Activated CD8-positive, alpha-beta memory T cell treated with anti-CD3 and anti-CD28 coated beads, Interleukin-2, amount 10 ng/mL, durations not matched to agents 7 days and 5 days (primary cell): Measurements from ENCODE around the gene CFAP99. TPM values are rescaled to one million over a fixed set of nuclear protein-coding genes. Genes with fewer than 3 reads are reported as not detected.

ENCODE experiments used
- ATAC-seq: fragments of 150-1000 bp; cut with Tn5 transposase; one replicate; pipeline ENCODE4 v1.10.0; 2021; ENCODE audit warnings: moderate library complexity
- CTCF ChIA-PET: fragments of 350-600 bp; sonication (Branson Sonifier 250); formaldehyde crosslinking; loops from one replicate; lab custom pipeline; 2021; ENCODE audit warnings: antibody characterized with exemption; lab: Charles Lee
- DNase-seq: peaks from one replicate; pipeline ENCODE4 v3.0.0-alpha.2; 2020
- H3K27ac Mint-ChIP-seq: one replicate; pipeline ENCODE4 v1.8.0; 2021; ENCODE audit warnings: mild to moderate bottlenecking, mixed read lengths
- H3K27me3 Mint-ChIP-seq: one replicate; pipeline ENCODE4 v1.8.0; 2021; ENCODE audit warnings: mixed read lengths
- H3K36me3 Mint-ChIP-seq: one replicate; pipeline ENCODE4 v1.8.0; 2021; ENCODE audit warnings: mild to moderate bottlenecking, mixed read lengths
- H3K4me1 Mint-ChIP-seq: one replicate; pipeline ENCODE4 v1.8.0; 2021; ENCODE audit warnings: mixed read lengths
- H3K4me3 Mint-ChIP-seq: one replicate; pipeline ENCODE4 v1.8.0; 2021; ENCODE audit warnings: mild to moderate bottlenecking, moderate library complexity, mixed read lengths
- H3K9me3 Mint-ChIP-seq: one replicate; pipeline ENCODE4 v1.8.0; 2022; ENCODE audit warnings: low read depth, mixed read lengths
- total RNA-seq, 2 experiments: library from RNA; stranded (reverse); gene quantifications; one replicate each; pipeline ENCODE4 v1.2.3, GENCODE V29; 2021

Gene CFAP99
- total RNA-seq, 2 experiments from 2014 or later: not detected

- DNase-seq (peak; percentile 88), ATAC-seq (peak; percentile 61)
- H3K36me3 Mint-ChIP-seq: peaks cover 45% of the 10 kb centered on the region
- H3K27me3 Mint-ChIP-seq: no peaks in the 10 kb centered on the region
- H3K4me1 Mint-ChIP-seq: peaks cover 46% of the 10 kb centered on the region
- H3K4me3 Mint-ChIP-seq: peak overlapping the region; percentile 93
- CTCF ChIA-PET: interaction anchor here (0.8 to 2.2 kb wide), 15 partner anchors 11 to 249 kb away, joined by 3 to 14 read pairs (median 4); partner anchors contain the start of genes CFAP99, FAM193A, HAUS3 and POLN
- H3K9me3 Mint-ChIP-seq: no peaks in the 10 kb centered on the region
- peak overlapping the region; percentile 98 for H3K27ac Mint-ChIP-seq
These were observed 50.6 kb downstream of the CFAP99 start for GRCh38 chr4:2469192-2469984.

GRCh38 chr4:2470791-2471190 is 52.0 kb downstream of the CFAP99 start:
- no peak for ATAC-seq
- peaks cover 50% of the 10 kb centered on the region for H3K4me1 Mint-ChIP-seq
- DNase-seq: no peak
- no peaks in the 10 kb centered on the region for H3K9me3 Mint-ChIP-seq
- peak overlapping the region; percentile 98 for H3K27ac Mint-ChIP-seq
- no peaks in the 10 kb centered on the region for H3K27me3 Mint-ChIP-seq
- peak overlapping the region; percentile 93 for H3K4me3 Mint-ChIP-seq
- CTCF ChIA-PET: interaction anchor here (0.7 to 2.2 kb wide), 4 partner anchors 15 to 250 kb away, joined by 4 to 12 read pairs (median 4); partner anchors contain the start of gene FAM193A
- H3K36me3 Mint-ChIP-seq: peaks cover 50% of the 10 kb centered on the region

- Mint-ChIP-seq H3K27me3 (no peaks in the 10 kb centered on the region), H3K4me3 (no peak overlapping the region), H3K4me1 (peaks cover 52% of the 10 kb centered on the region), H3K27ac (no peak overlapping the region), H3K9me3 (no peaks in the 10 kb centered on the region), H3K36me3 (peaks cover 57% of the 10 kb centered on the region)
- ATAC-seq (no peak), DNase-seq (no peak)
- CTCF ChIA-PET: interaction anchor here (1.4 to 1.7 kb wide), 2 partner anchors 10 kb away, joined by 4 read pairs; no protein-coding TSS in a partner anchor
These were observed 53.4 kb downstream of the CFAP99 start for GRCh38 chr4:2472187-2472586.

DNA sequence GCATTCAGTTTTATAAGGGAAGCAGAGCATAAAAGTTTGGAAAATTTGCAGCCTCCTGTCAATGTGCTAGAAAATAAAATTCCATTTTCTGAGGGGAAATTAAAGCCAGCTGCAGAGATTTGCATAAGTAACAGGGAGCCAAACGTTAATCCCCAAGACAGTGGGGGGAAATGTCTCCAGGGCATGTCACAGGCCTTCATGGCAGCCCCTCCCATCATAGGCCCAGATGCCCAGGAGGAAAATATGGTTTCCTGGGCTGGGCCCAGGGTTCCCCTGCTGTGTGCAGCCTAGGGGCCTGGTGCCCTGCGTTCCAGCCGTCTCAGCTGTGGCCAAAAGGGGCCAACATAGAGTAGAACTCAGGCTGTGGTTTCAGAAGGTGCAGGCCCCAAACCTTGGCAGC is 59.5 kb downstream of the CFAP99 start:
- H3K27me3 Mint-ChIP-seq: no peaks in the 10 kb centered on the region
- CTCF ChIA-PET: no interaction called here
- ATAC-seq: no peak
- H3K9me3 Mint-ChIP-seq: no peaks in the 10 kb centered on the region
- peaks cover 71% of the 10 kb centered on the region for H3K4me1 Mint-ChIP-seq
- H3K27ac Mint-ChIP-seq: no peak overlapping the region
- H3K36me3 Mint-ChIP-seq: peaks cover 34% of the 10 kb centered on the region
- DNase-seq: no peak
- no peak overlapping the region for H3K4me3 Mint-ChIP-seq

- DNase-seq: no peak
- ATAC-seq: no peak
- peaks cover 86% of the 10 kb centered on the region for H3K4me1 Mint-ChIP-seq
- H3K4me3 Mint-ChIP-seq: no peak overlapping the region
- H3K9me3 Mint-ChIP-seq: no peaks in the 10 kb centered on the region
- H3K36me3 Mint-ChIP-seq: peaks cover 32% of the 10 kb centered on the region
- CTCF ChIA-PET: interaction anchor here (1.3 kb wide), 1 partner anchor 12 kb away, joined by 5 read pairs; the partner anchor contains the start of gene RNF4
- no peak overlapping the region for H3K27ac Mint-ChIP-seq
- H3K27me3 Mint-ChIP-seq: no peaks in the 10 kb centered on the region
These were observed 61.9 kb downstream of the CFAP99 start for GRCh38 chr4:2480649-2481048.

DNA sequence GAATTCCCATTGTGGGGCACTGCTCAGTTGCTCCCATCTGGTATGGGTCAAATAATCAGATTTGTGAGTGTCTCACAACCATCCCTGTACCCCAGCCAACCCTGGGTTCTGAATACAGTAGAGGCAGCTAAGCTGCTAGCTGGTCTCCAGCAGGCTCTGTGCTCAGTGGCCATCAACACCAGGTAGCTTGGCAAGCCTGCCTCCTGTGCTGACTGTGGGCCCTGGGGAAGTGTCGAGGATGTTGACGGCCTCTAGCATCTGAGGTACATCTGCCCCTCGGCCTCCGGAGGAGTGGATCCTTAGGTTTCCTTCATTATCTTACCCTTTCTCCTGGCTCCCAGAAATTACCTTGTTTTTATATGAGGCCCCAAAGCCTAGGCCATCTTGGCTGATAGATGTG is 63.4 kb downstream of the CFAP99 start:
- CTCF ChIA-PET: interaction anchor here (1.4 to 1.5 kb wide), 2 partner anchors 10 to 13 kb away, joined by 3 to 4 read pairs; partner anchors contain the start of gene RNF4
- DNase-seq (no peak), ATAC-seq (no peak)
- no peaks in the 10 kb centered on the region for H3K27me3 Mint-ChIP-seq
- no peaks in the 10 kb centered on the region for H3K9me3 Mint-ChIP-seq
- H3K4me1 Mint-ChIP-seq: peaks cover 91% of the 10 kb centered on the region
- no peak overlapping the region for H3K4me3 Mint-ChIP-seq
- H3K36me3 Mint-ChIP-seq: peaks cover 28% of the 10 kb centered on the region
- H3K27ac Mint-ChIP-seq: peak overlapping the region; percentile 87

DNA sequence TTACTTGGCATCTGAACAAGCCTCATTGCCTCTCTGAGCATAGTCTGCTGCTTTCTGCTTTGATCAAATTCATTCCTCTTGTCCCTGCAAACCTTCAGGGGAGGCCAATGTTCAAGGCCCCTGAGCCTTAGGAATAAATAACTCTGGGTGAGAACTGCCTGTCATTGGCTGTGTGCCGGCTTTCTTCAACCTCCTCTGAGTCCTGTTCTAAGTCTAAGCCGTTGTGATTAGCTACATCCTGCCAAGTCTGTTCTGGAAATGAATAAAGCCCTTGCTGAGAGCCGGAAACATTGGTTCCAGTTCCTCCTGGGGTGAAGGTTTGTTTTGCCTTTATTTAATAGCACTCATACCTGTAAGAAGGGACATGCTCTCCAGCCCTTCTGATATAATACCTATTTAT is 63.9 kb downstream of the CFAP99 start:
- no peaks in the 10 kb centered on the region for H3K27me3 Mint-ChIP-seq
- H3K27ac Mint-ChIP-seq: peak overlapping the region; percentile 87
- no peaks in the 10 kb centered on the region for H3K9me3 Mint-ChIP-seq
- ATAC-seq: peak; percentile 59
- peak overlapping the region; percentile 17 for H3K4me3 Mint-ChIP-seq
- H3K36me3 Mint-ChIP-seq: peaks cover 27% of the 10 kb centered on the region
- peaks cover 91% of the 10 kb centered on the region for H3K4me1 Mint-ChIP-seq
- DNase-seq: peak; percentile 67
- CTCF ChIA-PET: interaction anchor here (0.6 to 1.5 kb wide), 4 partner anchors 11 to 22 kb away, joined by 3 to 4 read pairs (median 4); partner anchors contain the start of gene RNF4

DNA sequence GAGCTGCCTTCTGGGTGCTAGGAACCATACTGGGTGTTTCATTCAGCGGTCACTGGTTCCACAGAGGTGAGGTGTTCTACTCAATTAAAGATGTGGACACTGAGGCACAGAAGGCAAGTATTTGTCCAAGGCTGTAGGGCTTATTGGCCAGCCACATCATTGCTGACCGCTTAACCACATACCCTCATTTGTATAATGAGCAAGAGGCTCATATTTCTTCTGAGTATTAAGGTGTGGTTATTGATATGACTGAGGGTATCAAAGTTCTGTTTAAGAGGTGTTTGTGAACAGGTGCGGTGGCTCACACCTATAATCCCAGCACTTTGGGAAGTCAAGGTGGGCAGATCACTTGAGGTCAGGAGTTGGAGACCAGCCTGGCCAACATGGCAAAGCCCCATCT is 64.5 kb downstream of the CFAP99 start:
- ATAC-seq: no peak
- H3K9me3 Mint-ChIP-seq: no peaks in the 10 kb centered on the region
- peaks cover 27% of the 10 kb centered on the region for H3K36me3 Mint-ChIP-seq
- CTCF ChIA-PET: interaction anchor here (0.6 to 1.5 kb wide), 5 partner anchors 11 to 22 kb away, joined by 3 to 4 read pairs (median 3); partner anchors contain the start of gene RNF4
- H3K4me1 Mint-ChIP-seq: peaks cover 92% of the 10 kb centered on the region
- H3K27me3 Mint-ChIP-seq: no peaks in the 10 kb centered on the region
- H3K27ac Mint-ChIP-seq: no peak overlapping the region
- no peak for DNase-seq
- H3K4me3 Mint-ChIP-seq: no peak overlapping the region

- H3K27me3 Mint-ChIP-seq: no peaks in the 10 kb centered on the region
- no peaks in the 10 kb centered on the region for H3K9me3 Mint-ChIP-seq
- H3K4me1 Mint-ChIP-seq: peaks cover 88% of the 10 kb centered on the region
- DNase-seq (no peak), ATAC-seq (no peak)
- H3K4me3 Mint-ChIP-seq: peak overlapping the region; percentile 16
- H3K27ac Mint-ChIP-seq: peak overlapping the region; percentile 57
- CTCF ChIA-PET: interaction anchor here (0.6 to 2.2 kb wide), 5 partner anchors 15 to 264 kb away, joined by 3 to 12 read pairs (median 4); partner anchors contain the start of gene RNF4
- peaks cover 28% of the 10 kb centered on the region for H3K36me3 Mint-ChIP-seq
These were observed 65.4 kb downstream of the CFAP99 start for GRCh38 chr4:2484185-2484584.

DNA sequence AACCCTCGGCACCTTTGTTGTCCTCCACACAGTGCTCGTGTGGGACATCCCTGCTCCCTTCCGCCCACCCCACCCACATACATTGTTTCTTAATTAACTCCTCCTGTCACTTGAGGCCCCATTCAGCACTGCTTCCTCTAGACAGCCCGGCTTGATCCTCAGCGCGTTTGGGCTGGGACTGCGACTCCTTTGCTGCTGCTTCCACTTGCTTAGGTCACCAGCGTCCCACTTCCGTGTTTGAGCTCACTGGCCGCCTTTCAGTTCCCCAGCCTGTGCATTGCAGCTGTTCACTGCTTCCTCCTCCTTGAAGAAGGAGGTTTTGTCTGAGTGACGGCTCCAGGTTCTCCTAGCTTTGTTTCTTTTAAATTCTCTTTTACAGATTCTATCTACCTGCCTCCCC is 66.2 kb downstream of the CFAP99 start:
- peak overlapping the region; percentile 47 for H3K4me3 Mint-ChIP-seq
- H3K27me3 Mint-ChIP-seq: no peaks in the 10 kb centered on the region
- CTCF ChIA-PET: interaction anchor here (0.9 to 2.2 kb wide), 4 partner anchors 8 to 265 kb away, joined by 4 to 12 read pairs (median 4); partner anchors contain the start of gene RNF4
- H3K9me3 Mint-ChIP-seq: no peaks in the 10 kb centered on the region
- H3K27ac Mint-ChIP-seq: peak overlapping the region; percentile 80
- peak; percentile 88 for DNase-seq
- ATAC-seq: peak; percentile 89
- peaks cover 29% of the 10 kb centered on the region for H3K36me3 Mint-ChIP-seq
- peaks cover 88% of the 10 kb centered on the region for H3K4me1 Mint-ChIP-seq

DNA sequence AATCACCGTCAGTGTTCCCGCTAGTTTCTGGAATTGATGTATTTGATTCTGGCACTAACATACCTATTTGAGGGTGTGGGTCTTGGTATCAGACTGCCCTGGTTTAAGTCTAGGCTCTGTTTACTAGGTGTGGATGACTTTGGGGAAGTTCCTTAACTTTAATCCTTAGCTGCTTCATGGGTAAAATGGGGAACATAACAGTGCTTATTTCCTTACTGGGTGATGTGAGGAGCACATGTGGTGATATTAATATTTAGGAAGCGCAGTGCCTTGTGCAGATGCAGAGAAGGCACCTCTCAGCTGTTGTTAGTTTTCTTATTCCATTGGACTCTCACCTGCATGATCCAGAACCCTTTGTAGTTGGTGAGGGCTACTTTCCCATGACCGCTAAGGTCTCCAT is 67.2 kb downstream of the CFAP99 start:
- CTCF ChIA-PET: interaction anchor here (1.8 to 2.2 kb wide), 2 partner anchors 16 to 49 kb away, joined by 6 to 12 read pairs; partner anchors contain the start of gene RNF4
- H3K27me3 Mint-ChIP-seq: no peaks in the 10 kb centered on the region
- no peak overlapping the region for H3K27ac Mint-ChIP-seq
- DNase-seq (no peak), ATAC-seq (no peak)
- peaks cover 86% of the 10 kb centered on the region for H3K4me1 Mint-ChIP-seq
- peaks cover 37% of the 10 kb centered on the region for H3K36me3 Mint-ChIP-seq
- H3K9me3 Mint-ChIP-seq: no peaks in the 10 kb centered on the region
- H3K4me3 Mint-ChIP-seq: no peak overlapping the region

- Mint-ChIP-seq H3K4me1 (peaks cover 78% of the 10 kb centered on the region), H3K36me3 (peaks cover 39% of the 10 kb centered on the region), H3K4me3 (no peak overlapping the region), H3K27ac (peak overlapping the region; percentile 53), H3K27me3 (no peaks in the 10 kb centered on the region), H3K9me3 (no peaks in the 10 kb centered on the region)
- CTCF ChIA-PET: interaction anchor here (1.0 to 1.8 kb wide), 3 partner anchors 10 to 48 kb away, joined by 3 to 6 read pairs (median 5); no protein-coding TSS in a partner anchor
- DNase-seq (no peak), ATAC-seq (no peak)
These were observed 68.2 kb downstream of the CFAP99 start for GRCh38 chr4:2486981-2487380.

DNA sequence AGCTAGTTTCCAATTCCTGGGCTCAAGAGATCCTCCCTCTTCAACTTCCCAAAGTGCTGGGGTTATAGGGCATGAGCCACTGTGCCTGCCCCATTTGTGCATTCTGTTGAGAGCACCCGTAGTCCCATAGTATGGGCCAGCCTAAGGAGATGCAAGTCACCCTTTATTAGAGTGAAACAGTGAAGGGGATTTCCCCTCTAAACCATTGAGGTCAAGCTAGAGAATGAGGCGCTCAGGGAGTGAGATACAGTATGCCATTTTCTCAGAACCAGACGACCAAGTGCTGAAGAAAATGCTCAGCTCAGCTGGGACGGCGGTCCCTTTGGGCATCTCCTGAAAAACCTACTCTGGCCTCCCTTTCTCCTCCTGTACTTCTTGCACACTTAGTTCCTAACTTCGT is 68.9 kb downstream of the CFAP99 start:
- Mint-ChIP-seq H3K27me3 (no peaks in the 10 kb centered on the region), H3K27ac (peak overlapping the region; percentile 2), H3K36me3 (peaks cover 45% of the 10 kb centered on the region), H3K4me3 (peak overlapping the region; percentile 2), H3K4me1 (peaks cover 75% of the 10 kb centered on the region), H3K9me3 (no peaks in the 10 kb centered on the region)
- DNase-seq: no peak
- ATAC-seq: peak; percentile 54
- CTCF ChIA-PET: interaction anchor here (1.0 to 1.8 kb wide), 3 partner anchors 10 to 48 kb away, joined by 3 to 6 read pairs (median 5); no protein-coding TSS in a partner anchor
